Gastrocnemius medialis (tissue), 4 donors: ENCODE results near the gene UBE2E1.

ENCODE experiments used
- CTCF ChIP-seq, 5 experiments: fragments of 450-650 bp in 3 of 5; fragments of 200-600 bp in 2 of 5; sonication (generic) in 2 of 5; IDR thresholded peaks in 4 of 5; conservative IDR thresholded peaks in 1 of 5; 1 replicate in 4 of 5; 2 replicates in 1 of 5; pipeline ENCODE4 v1.5.1; 2016 to 2019; ENCODE audit warnings: antibody characterized with exemption in 5 of 5, mild to moderate bottlenecking in 3 of 5, moderate library complexity in 3 of 5
- POLR2A ChIP-seq, 2 donors: fragments of 450-650 bp; IDR thresholded peaks; one replicate each; pipeline ENCODE4 v1.6.1; 2017; ENCODE audit warnings: antibody characterized with exemption in 2 of 2, mild to moderate bottlenecking in 2 of 2, moderate library complexity in 2 of 2

GRCh38 chr3:23805633-23806533, at the start of gene UBE2E1:
- TF ChIP-seq CTCF (IDR thresholded peaks at IDR 0.05 in 4 of 5, conservative IDR thresholded peaks at IDR 0.05 in 1 of 5): no peak
- TF ChIP-seq POLR2A (IDR thresholded peaks at IDR 0.05): peak; percentile 53 to 55
